Ishikawa (cell line): ENCODE results near the gene SLC26A11.

Experiments used
- CREB1 ChIP-seq: IDR thresholded peaks from 2 replicates; pipeline ENCODE4 v1.6.1; 2012; ENCODE audit warnings: low read depth
- EGR1 ChIP-seq: IDR thresholded peaks from 2 replicates; pipeline ENCODE4 v1.6.1; 2012
- EP300 ChIP-seq: IDR thresholded peaks from 2 replicates; pipeline ENCODE4 v1.6.1; 2012; ENCODE audit warnings: borderline replicate concordance
- NFIC ChIP-seq: IDR thresholded peaks from 2 replicates; pipeline ENCODE4 v1.6.1; 2012
- RAD21 ChIP-seq: IDR thresholded peaks from 2 replicates; pipeline ENCODE4 v1.6.1; 2012; ENCODE audit warnings: low read depth
- TAF1 ChIP-seq: IDR thresholded peaks from 2 replicates; pipeline ENCODE4 v1.6.1; 2012; ENCODE audit warnings: low read depth, mild to moderate bottlenecking
- TCF12 ChIP-seq: IDR thresholded peaks from 2 replicates; pipeline ENCODE4 v1.6.1; 2012; ENCODE audit warnings: low read depth
- YY1 ChIP-seq: IDR thresholded peaks from 2 replicates; pipeline ENCODE4 v1.6.1; 2012; ENCODE audit warnings: low read depth
- TF ChIP-seq, protein P1 (sequence below): IDR thresholded peaks from 2 replicates; pipeline ENCODE4 v1.6.1; 2012; ENCODE audit warnings: low read depth, mild to moderate bottlenecking
- TF ChIP-seq, protein P2 (sequence below): IDR thresholded peaks from 2 replicates; pipeline ENCODE4 v1.6.1; 2012

DNA sequence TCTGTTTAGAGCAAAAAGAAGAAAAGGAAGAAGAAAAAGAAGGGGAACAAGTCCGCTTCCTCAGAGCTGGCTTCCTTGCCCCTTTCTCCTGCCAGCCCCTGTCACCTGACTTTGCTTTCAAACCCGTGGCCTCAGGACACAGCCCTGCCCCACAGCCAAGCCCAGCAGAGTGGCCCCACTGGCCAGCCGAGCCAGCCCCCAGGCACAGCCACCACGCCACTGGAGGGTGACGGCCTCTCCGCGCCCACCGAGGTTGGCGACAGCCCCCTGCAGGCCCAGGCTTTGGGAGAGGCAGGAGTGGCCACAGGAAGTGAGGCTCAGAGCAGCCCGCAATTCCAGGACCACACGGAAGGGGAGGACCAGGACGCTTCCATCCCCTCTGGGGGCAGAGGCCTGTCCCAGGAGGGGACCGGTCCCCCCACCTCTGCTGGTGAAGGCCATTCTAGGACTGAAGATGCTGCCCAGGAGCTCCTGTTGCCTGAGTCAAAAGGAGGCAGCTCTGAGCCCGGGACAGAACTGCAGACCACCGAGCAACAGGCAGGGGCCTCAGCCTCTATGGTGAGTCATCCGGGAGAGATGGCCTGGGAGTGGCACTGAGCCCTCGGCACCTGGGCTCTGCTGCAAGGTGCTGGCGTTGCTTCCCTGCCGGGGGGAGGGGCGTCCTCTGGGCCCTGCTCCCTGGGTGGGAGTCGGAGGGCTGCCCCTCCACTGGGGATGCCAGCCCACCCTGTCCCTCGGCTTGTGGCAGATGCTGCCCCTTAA is 67.8 kb downstream of the SLC26A11 start:
- TF ChIP-seq YY1 = no peak
- TF ChIP-seq TAF1 = no peak
- no peak for TF ChIP-seq EGR1
- TF ChIP-seq CREB1 = no peak
- no peak for TF ChIP-seq NFIC
- TF ChIP-seq, protein P1, sequence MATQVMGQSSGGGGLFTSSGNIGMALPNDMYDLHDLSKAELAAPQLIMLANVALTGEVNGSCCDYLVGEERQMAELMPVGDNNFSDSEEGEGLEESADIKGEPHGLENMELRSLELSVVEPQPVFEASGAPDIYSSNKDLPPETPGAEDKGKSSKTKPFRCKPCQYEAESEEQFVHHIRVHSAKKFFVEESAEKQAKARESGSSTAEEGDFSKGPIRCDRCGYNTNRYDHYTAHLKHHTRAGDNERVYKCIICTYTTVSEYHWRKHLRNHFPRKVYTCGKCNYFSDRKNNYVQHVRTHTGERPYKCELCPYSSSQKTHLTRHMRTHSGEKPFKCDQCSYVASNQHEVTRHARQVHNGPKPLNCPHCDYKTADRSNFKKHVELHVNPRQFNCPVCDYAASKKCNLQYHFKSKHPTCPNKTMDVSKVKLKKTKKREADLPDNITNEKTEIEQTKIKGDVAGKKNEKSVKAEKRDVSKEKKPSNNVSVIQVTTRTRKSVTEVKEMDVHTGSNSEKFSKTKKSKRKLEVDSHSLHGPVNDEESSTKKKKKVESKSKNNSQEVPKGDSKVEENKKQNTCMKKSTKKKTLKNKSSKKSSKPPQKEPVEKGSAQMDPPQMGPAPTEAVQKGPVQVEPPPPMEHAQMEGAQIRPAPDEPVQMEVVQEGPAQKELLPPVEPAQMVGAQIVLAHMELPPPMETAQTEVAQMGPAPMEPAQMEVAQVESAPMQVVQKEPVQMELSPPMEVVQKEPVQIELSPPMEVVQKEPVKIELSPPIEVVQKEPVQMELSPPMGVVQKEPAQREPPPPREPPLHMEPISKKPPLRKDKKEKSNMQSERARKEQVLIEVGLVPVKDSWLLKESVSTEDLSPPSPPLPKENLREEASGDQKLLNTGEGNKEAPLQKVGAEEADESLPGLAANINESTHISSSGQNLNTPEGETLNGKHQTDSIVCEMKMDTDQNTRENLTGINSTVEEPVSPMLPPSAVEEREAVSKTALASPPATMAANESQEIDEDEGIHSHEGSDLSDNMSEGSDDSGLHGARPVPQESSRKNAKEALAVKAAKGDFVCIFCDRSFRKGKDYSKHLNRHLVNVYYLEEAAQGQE = no peak
- TF ChIP-seq, protein P2, sequence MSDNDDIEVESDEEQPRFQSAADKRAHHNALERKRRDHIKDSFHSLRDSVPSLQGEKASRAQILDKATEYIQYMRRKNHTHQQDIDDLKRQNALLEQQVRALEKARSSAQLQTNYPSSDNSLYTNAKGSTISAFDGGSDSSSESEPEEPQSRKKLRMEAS = no peak
- no peak for TF ChIP-seq RAD21
- TF ChIP-seq TCF12 = no peak
- TF ChIP-seq EP300 = no peak
